Epithelial cell of proximal tubule (primary cell): Measurements from ENCODE around the gene SMARCD1. TPM values are rescaled to one million over a fixed set of nuclear protein-coding genes. Genes with fewer than 3 reads are reported as not detected.

Experiments
- DNase-seq: peaks from one replicate; pipeline ENCODE4 v3.0.0-alpha.2; 2011; ENCODE audit warnings: low read depth
- H3K4me3 ChIP-seq: 2 replicates; pipeline ENCODE4 v1.5.1; 2011; ENCODE audit warnings: low read depth, mild to moderate bottlenecking, low read length
- CTCF ChIP-seq: conservative IDR thresholded peaks from 2 replicates; pipeline ENCODE4 v1.5.1; 2012; ENCODE audit warnings: low read depth, mild to moderate bottlenecking, low read length
- total RNA-seq: library from RNA; depleted of rRNA; stranded (reverse); fragments of >200 nt; gene quantifications from 2 replicates; pipeline ENCODE4 v1.2.3, GENCODE V29; 2015

The SMARCD1 gene
- total RNA-seq, 1 donor from 2014 or later = 77.3 TPM

GRCh38 chr12:50061171-50061570, 24.0 kb upstream of the SMARCD1 start:
- no peak overlapping the region for H3K4me3 ChIP-seq
- DNase-seq = no peak
- TF ChIP-seq CTCF = no peak

GRCh38 chr12:50061946-50062686, 23.0 kb upstream of the SMARCD1 start:
- TF ChIP-seq CTCF = no peak
- DNase-seq = no peak
- H3K4me3 ChIP-seq = no peak overlapping the region

GRCh38 chr12:50062728-50063460, 22.2 kb upstream of the SMARCD1 start:
- no peak for TF ChIP-seq CTCF
- no peak for DNase-seq
- H3K4me3 ChIP-seq = no peak overlapping the region

- H3K4me3 ChIP-seq = no peak overlapping the region
- no peak for DNase-seq
- no peak for TF ChIP-seq CTCF
Observed at GRCh38 chr12:50065726-50066310, 19.3 kb upstream of the SMARCD1 start.

- H3K4me3 ChIP-seq = no peak overlapping the region
- no peak for TF ChIP-seq CTCF
- peak; percentile 76 for DNase-seq
Observed at GRCh38 chr12:50066402-50066801, 18.7 kb upstream of the SMARCD1 start.

GRCh38 chr12:50069069-50069468, 16.1 kb upstream of the SMARCD1 start:
- TF ChIP-seq CTCF = no peak
- H3K4me3 ChIP-seq = no peak overlapping the region
- no peak for DNase-seq
